Adipocyte (in vitro differentiated cells): ENCODE measurements around the gene ITM2C.

Experiments
- DNase-seq: peaks from one replicate; pipeline ENCODE4 v3.0.0-alpha.2; 2015; ENCODE audit warnings: low read depth
- H3K27me3 ChIP-seq: replicated peaks from 2 replicates; pipeline ENCODE4 v1.7.0; 2013; ENCODE audit warnings: mild to moderate bottlenecking, low read length, moderate library complexity; ENCODE audit not compliant: control insufficient read depth, insufficient read depth
- H3K36me3 ChIP-seq: 2 replicates; pipeline ENCODE4 v1.7.0; 2013; ENCODE audit warnings: low read length, mild to moderate bottlenecking, moderate library complexity; ENCODE audit not compliant: control insufficient read depth, insufficient read depth, severe bottlenecking
- H3K4me1 ChIP-seq: 2 replicates; pipeline ENCODE4 v1.7.0; 2013; ENCODE audit warnings: mild to moderate bottlenecking, low read length, moderate library complexity; ENCODE audit not compliant: control insufficient read depth, insufficient read depth
- H3K4me3 ChIP-seq: 2 replicates; pipeline ENCODE4 v1.7.0; 2013; ENCODE audit warnings: mild to moderate bottlenecking, low read length, moderate library complexity
- H3K9ac ChIP-seq: 2 replicates; pipeline ENCODE4 v1.7.0; 2013; ENCODE audit warnings: mild to moderate bottlenecking, low read length, moderate library complexity
- H3K9me3 ChIP-seq: 2 replicates; pipeline ENCODE4 v1.7.0; 2013; ENCODE audit warnings: mild to moderate bottlenecking, low read length, moderate library complexity; ENCODE audit not compliant: control insufficient read depth

The ITM2C gene

DNA sequence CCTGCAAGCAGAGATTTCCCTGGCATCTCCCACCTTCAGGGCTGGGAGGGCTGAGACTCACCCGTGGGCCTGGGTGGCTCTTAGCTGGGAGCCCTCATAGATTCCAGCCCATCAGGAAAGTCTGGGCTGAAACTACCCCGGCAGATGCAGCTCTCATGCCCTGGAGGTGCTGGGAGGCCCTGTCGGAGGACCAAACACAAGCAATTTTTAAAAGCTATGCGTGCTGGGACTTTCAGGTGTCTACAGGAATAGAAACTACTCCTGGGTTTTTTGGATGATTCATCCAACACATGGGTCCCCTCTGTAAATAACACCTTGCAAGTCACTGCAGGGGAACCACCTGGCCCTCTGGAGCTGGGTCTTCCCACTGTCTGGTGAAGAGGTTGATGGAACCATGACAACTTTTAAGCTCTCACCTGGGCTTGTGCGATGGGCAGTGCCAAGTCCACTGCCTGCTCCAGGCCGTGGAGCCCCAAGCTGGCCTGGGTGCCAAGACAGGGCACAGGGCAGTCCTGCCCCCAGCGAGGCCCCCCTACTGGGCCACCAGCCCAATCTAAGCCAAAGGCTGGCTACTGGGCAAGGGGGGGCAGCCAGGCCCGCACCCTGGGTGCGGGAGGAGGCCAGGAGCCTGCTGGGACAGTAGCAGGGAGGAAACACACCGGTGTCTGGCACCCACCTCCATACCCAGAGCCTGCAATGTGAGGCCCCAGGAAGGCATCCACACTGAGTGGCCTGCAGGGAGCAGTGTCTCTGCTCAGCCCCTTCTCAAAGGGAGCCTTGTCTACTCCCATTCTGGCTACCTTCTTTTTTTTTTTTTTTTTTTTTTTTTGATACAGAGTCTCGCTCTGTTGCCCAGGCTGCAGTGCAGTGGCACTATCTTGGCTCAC lies 61.4 kb downstream of the ITM2C start:
- Histone ChIP-seq H3K4me1 (no peaks in the 10 kb centered on the region), H3K9ac (no peak overlapping the region), H3K27me3 (peaks cover 47% of the 10 kb centered on the region), H3K36me3 (no peaks in the 10 kb centered on the region), H3K4me3 (no peak overlapping the region), H3K9me3 (no peaks in the 10 kb centered on the region)
- no peak for DNase-seq

DNA sequence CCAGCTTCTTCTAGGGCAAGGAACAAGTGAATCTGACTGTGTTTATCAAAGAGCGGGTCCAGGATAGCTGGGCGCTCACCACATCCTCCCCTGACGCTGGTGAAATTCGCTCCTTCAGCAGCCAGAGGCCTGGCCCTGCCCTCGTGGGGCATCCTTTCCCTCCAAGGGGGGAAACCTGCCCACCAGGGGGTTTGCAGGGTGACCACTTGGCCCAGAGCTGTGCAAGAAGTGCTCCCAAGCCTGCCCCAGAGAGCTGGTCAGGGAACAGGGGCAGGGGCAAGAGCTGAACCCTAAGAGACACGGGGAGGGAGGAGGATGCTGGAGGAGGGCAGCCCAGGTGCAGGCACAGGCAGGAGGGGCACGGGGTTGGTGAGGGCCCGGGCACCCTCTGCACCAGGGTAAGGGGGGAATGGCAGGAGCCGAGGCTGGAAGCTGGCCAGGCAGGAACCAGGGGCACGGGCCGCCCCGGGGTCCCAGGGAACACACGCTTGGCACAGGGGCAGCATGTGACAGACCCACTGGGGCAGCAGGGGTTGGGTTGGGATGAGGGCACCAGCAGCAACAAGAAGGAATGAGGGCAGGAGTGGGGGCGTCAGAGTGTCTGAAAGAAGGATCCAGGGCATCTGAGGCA lies 63.1 kb downstream of the ITM2C start:
- Histone ChIP-seq H3K4me3 (no peak overlapping the region), H3K4me1 (peaks cover 8% of the 10 kb centered on the region), H3K27me3 (peaks cover 38% of the 10 kb centered on the region), H3K9me3 (no peaks in the 10 kb centered on the region), H3K9ac (no peak overlapping the region), H3K36me3 (no peaks in the 10 kb centered on the region)
- DNase-seq: no peak
